ENCODE measurements around the gene POLE2.
"Not testable (repeated sequence)": the region's sequence is repeated elsewhere in the genome, so short reads cannot be mapped to it uniquely, and the experiment has no call there.

Gene POLE2

DNA sequence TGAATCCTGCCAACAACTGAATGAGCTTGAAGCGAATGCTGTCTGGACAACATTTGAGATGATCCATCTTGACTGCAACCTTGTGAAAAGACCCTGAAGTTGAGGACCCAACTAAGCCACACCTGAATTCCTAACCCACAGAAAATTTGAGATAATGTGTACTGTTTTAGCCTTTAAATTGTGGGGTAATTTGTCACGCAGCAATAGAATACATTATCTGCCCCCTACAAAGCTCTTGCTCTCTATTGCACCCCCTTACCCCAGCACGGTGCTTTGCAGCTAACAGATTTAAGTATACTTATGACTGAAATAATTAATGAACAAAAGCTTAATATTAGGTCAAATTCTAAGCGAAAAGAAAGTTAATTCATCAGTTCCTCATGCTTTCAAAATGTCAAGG, 1.6 kb downstream of the POLE2 start:
- no peak overlapping the region for H3K4me3 ChIP-seq (ENCODE audit: low read length)
- TF ChIP-seq, protein P1, sequence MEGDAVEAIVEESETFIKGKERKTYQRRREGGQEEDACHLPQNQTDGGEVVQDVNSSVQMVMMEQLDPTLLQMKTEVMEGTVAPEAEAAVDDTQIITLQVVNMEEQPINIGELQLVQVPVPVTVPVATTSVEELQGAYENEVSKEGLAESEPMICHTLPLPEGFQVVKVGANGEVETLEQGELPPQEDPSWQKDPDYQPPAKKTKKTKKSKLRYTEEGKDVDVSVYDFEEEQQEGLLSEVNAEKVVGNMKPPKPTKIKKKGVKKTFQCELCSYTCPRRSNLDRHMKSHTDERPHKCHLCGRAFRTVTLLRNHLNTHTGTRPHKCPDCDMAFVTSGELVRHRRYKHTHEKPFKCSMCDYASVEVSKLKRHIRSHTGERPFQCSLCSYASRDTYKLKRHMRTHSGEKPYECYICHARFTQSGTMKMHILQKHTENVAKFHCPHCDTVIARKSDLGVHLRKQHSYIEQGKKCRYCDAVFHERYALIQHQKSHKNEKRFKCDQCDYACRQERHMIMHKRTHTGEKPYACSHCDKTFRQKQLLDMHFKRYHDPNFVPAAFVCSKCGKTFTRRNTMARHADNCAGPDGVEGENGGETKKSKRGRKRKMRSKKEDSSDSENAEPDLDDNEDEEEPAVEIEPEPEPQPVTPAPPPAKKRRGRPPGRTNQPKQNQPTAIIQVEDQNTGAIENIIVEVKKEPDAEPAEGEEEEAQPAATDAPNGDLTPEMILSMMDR (IDR thresholded peaks at IDR 0.05; ENCODE audit: insufficient read depth, low read depth, low read length, missing control alignments): no peak
- DNase-seq (ENCODE audit: low read depth): no peak

DNA sequence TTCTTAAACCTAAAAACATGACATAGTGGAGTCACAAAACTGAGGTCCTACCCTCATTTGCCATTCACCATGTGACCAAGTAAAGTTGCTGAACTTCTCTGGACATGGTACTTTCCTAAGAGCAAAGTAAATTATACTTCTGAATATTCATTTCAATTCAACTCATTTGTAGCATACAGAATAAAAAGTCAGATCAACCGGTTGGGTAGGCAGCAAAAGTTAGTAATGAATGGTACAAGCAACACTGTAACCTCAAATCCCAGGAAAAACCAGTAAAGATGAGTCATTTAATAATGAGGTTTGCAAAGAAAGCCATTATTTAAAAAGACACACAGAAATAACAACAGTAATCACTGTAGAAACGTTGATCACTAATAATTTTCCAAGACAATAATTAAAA, 8.7 kb downstream of the POLE2 start:
- peak; percentile 77 for DNase-seq (ENCODE audit: low read depth)
- H3K4me3 ChIP-seq (ENCODE audit: low read length): no peak overlapping the region
- TF ChIP-seq, protein P1 (IDR thresholded peaks at IDR 0.05; ENCODE audit: insufficient read depth, low read depth, low read length, missing control alignments): no peak

DNA sequence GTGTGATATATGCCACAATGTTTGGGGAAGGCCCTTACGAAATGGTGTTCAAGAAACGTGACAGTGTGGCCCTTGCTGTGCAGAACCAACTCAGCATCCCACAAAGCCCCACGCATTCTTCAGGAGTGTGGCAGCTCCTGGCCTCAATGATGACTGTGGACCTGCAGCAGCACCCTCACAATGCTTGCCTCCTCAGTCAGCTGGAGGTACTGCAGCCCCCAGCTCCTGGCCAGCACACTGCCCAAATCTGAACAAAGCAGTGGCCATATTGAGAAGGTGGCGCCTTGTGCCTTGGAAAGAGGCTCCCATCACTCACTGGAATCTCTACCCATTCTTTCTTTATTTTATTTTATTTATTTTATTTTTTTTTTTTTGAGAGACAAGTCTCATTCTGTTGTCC, 10.4 kb downstream of the POLE2 start:
- TF ChIP-seq, protein P1 (IDR thresholded peaks at IDR 0.05; ENCODE audit: insufficient read depth, low read depth, low read length, missing control alignments): no peak
- H3K4me3 ChIP-seq (ENCODE audit: low read length): no peak overlapping the region
- DNase-seq (ENCODE audit: low read depth): no peak

DNA sequence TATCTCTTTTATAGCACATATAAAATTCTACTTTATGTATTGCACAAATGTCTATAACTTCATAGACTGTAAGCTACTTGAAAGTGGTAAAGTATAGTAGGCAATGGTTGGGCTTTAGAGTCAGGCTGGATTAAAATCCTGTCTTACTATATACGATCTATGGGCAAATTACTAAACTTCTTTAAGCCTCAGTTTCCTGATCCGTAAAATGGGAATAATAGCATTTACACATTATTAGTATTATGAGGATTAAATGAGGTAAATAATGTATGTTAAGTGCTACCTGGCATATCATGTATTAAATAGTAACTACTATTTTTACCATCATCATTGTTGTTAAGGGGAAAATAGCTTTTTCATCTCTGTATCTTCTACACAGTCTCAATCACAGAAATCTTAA, 14.4 kb downstream of the POLE2 start:
- DNase-seq (ENCODE audit: low read depth): no peak
- TF ChIP-seq, protein P1 (IDR thresholded peaks at IDR 0.05; ENCODE audit: insufficient read depth, low read depth, low read length, missing control alignments): no peak
- H3K4me3 ChIP-seq (ENCODE audit: low read length): no peak overlapping the region

DNA sequence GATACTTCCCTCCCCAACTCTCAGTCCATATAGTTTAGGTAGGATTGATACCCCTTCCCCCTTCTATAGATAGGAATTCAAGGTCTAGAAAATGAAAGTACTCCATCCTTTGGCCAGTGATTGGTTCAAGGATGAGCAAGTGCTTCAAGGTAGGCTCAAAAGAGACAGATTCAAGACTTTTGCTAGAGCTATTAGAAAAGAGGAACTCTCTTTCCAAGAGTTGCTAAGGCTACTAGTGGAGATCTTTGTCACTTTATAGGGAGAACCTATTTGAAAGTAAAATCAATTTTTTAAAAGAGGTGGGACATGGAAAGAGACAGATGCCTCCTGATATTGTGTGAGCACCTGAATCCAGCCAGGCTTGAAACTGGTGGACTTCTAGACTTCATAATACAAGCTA, 17.5 kb downstream of the POLE2 start:
- DNase-seq (ENCODE audit: low read depth): no peak
- H3K4me3 ChIP-seq (ENCODE audit: low read length): no peak overlapping the region
- TF ChIP-seq, protein P1 (IDR thresholded peaks at IDR 0.05; ENCODE audit: insufficient read depth, low read depth, low read length, missing control alignments): no peak

DNA sequence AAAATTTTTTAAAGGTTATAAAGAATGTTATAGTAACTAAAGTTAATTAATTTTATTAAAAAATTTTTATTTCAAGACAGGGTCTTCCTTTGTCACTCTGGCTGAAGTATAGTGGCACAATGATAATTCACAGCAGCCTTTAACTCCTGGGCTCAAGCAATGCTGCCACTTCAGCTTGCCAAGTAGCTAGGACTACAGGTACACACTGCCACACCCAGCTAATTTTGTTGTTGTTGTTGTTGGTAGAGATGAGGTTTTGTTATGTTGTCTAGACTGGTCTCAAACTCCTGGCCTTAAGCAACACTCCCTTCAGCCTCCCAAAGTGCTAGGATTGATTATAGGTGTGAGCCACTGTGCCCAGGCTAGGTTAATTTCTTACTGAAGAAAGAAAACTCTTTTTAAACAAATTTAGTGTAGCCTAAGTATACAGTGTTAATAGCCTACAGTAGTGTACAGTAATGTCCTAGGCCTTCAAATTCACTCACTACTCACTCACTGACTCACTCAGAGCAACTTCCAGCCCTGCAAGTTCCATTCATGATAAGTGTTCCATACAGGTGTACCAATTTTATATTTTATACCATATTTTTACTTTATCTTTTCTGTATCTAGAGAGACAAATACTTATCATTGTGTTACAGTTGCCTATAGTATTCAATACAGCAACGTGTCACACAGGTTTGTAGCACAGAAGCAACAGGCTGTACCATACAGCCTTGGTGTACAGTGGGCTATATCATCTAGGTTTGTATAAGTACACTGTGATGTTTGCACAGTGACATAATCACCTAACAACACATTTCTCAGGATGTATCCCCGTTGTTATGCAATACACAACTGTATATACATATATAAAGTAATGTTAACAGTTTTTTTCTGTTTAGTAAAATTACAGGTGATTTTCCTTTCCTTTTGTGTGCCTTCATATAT, 28.2 kb downstream of the POLE2 start:
- H3K4me3 ChIP-seq (ENCODE audit: low read length): no peak overlapping the region
- TF ChIP-seq, protein P1 (IDR thresholded peaks at IDR 0.05; ENCODE audit: insufficient read depth, low read depth, low read length, missing control alignments): no peak
- DNase-seq (ENCODE audit: low read depth): peak; percentile 80

DNA sequence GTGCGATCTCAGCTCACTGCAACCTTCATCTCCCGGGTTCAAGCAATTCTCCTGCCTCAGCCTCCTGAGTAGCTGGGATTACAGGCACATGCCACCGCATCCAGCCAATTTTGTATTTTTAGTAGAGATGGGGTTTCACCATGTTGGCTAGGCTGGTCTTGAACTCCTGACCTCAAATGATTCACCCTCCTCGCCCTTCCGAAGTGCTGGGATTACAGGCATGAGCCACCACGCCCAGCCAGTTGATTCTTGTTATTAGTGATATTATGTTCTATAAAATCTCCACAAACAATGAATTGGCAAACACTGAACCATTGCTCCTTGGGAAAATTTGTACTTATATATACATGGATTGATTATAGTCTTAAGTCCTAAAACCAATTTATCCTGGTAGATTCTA, 30.5 kb downstream of the POLE2 start:
- H3K4me3 ChIP-seq (ENCODE audit: low read length): not testable (repeated sequence)
- DNase-seq (ENCODE audit: low read depth): peak; percentile 42
